ENCODE results near the gene PCDH18. TPM values are rescaled to one million over a fixed set of nuclear protein-coding genes. Genes with fewer than 3 reads are reported as not detected.

Gene PCDH18
- total and polyA plus RNA-seq, 2 donors (not counting 1 experiment from before 2014, with no cell fraction given): not detected

GRCh38 chr4:137470806-137471205 is 61.5 kb downstream of the PCDH18 start:
- Histone ChIP-seq H3K9me3 (ENCODE audit: control extremely low read depth in 1 of 3, control insufficient read depth in 2 of 3, insufficient read depth in 1 of 3, low read length in 2 of 3) (peaks cover 0 to 4% (median 0%) of the 10 kb centered on the region in 3 donors), H3K4me3 (ENCODE audit: control extremely low read depth in 1 of 5, extremely low read depth in 1 of 5, insufficient read depth in 1 of 5, low read depth in 2 of 5, low read length in 4 of 5) (no peak overlapping the region), H3K36me3 (replicated peaks in 1 of 2; ENCODE audit: control extremely low read depth in 1 of 2, control insufficient read depth in 1 of 2, extremely low read depth in 1 of 2, insufficient read depth in 2 of 2, low read length in 1 of 2) (no peaks in the 10 kb centered on the region), H3K4me2 (replicated peaks; ENCODE audit: low read depth, low read length, poor library complexity, severe bottlenecking) (no peak overlapping the region), H2AFZ (ENCODE audit: insufficient read depth, low read depth, low read length, poor library complexity, severe bottlenecking) (no peak overlapping the region), H3K27me3 (replicated peaks in 1 of 4; ENCODE audit: control extremely low read depth in 1 of 4, control insufficient read depth in 3 of 4, insufficient read depth in 4 of 4, low read length in 3 of 4) (no peaks in the 10 kb centered on the region), H4K20me1 (ENCODE audit: control insufficient read depth, insufficient read depth, low read length, poor library complexity, severe bottlenecking) (no peaks in the 10 kb centered on the region), H3K9ac (ENCODE audit: low read length) (no peak overlapping the region), H3K79me2 (ENCODE audit: control insufficient read depth, insufficient read depth, low read length) (no peaks in the 10 kb centered on the region), H3K27ac (ENCODE audit: low read length in 2 of 2) (no peak overlapping the region), H3K4me1 (ENCODE audit: control insufficient read depth in 2 of 2, insufficient read depth in 2 of 2, low read length in 2 of 2) (no peaks in the 10 kb centered on the region)
- no peak for DNase-seq
- no peak overlapping the region for H3K4me3 Mint-ChIP-seq
- POLR2A ChIA-PET: no interaction called here
- no peak overlapping the region for H3K27ac Mint-ChIP-seq
- H3K27me3 Mint-ChIP-seq: no peaks in the 10 kb centered on the region
- TF ChIP-seq CTCF (IDR thresholded peaks at IDR 0.05) (no peak), EZH2 (IDR thresholded peaks at IDR 0.05; ENCODE audit: borderline replicate concordance, insufficient read depth, low read depth, low read length, poor library complexity, severe bottlenecking) (no peak)
- CTCF ChIA-PET: no interaction called here
- no peaks in the 10 kb centered on the region for H3K9me3 Mint-ChIP-seq (ENCODE audit: insufficient read depth)
- intact Hi-C loops (cut with micrococcal nuclease): no loop called here
- H3K4me1 Mint-ChIP-seq: no peaks in the 10 kb centered on the region
- ATAC-seq (ENCODE audit: low read depth): no peak
